HepG2 (cell line): ENCODE data around the gene RAP1A. TPM values are rescaled to one million over a fixed set of nuclear protein-coding genes. Genes with fewer than 3 reads are reported as not detected.

Experiments
- ATAC-seq: fragments of 200-7000 bp; cut with Tn5 transposase; 3 replicates; pipeline ENCODE4 v1.9.1; 2020; ENCODE audit warnings: mild to moderate bottlenecking, moderate library complexity
- BruUV-seq: library from RNA; stranded (reverse); fragments of 400-500 nt; replicated peaks from 2 replicates; lab custom pipeline; 2021; lab: Mats Ljungman, UMichigan
- CTCF ChIA-PET: fragments of 300-600 bp; formaldehyde crosslinking; extraction: SDS; loops from one replicate; lab custom pipeline; 2021; ENCODE audit warnings: low total read pairs, inconsistent platforms, low intra/inter-chr PET ratio; lab: Yijun Ruan, JAX
- POLR2A ChIA-PET: fragments of 350-600 bp; sonication (Branson Sonifier 250); formaldehyde crosslinking; loops from one replicate; lab custom pipeline; 2020; ENCODE audit warnings: antibody characterized with exemption, inconsistent platforms; lab: Yijun Ruan, JAX
- DNase-seq: peaks from one replicate; pipeline ENCODE4 v3.0.0-alpha.2; 2015; ENCODE audit warnings: low spot score
- FAIRE-seq: peaks from 3 replicates; lab custom pipeline; 2011; peaks lifted over from hg19 to GRCh38; lab: Jason Lieb, UNC
- H2AFZ ChIP-seq: one replicate; pipeline ENCODE4 v1.6.1; 2011; ENCODE audit warnings: low read length, inconsistent platforms
- H3K27ac ChIP-seq: fragments of 300-600 bp; 3 replicates; pipeline ENCODE4 v1.8.0; 2011; ENCODE audit warnings: mixed run types, mild to moderate bottlenecking, mixed read lengths, low read length, inconsistent platforms; ENCODE audit not compliant: insufficient read depth; ENCODE audit errors: extremely low read length
- H3K27me3 ChIP-seq, 2 experiments: fragments of 200-600 bp in 1 of 2; 2 replicates in 1 of 2; 3 replicates in 1 of 2; pipeline versions ENCODE4 v1.6.0 to v1.8.0; 2011; ENCODE audit warnings: low read length in 2 of 2, mild to moderate bottlenecking in 2 of 2, moderate library complexity in 2 of 2, inconsistent platforms in 1 of 2; ENCODE audit not compliant: insufficient read depth in 2 of 2, control insufficient read depth in 1 of 2
- H3K36me3 ChIP-seq, 2 experiments: fragments of 200-600 bp in 1 of 2; replicated peaks in 1 of 2; 2 replicates in 1 of 2; 3 replicates in 1 of 2; pipeline versions ENCODE4 v1.5.1 to v1.8.0; 2011; ENCODE audit warnings: low read length in 2 of 2, inconsistent platforms in 1 of 2; ENCODE audit not compliant: insufficient read depth in 2 of 2, control insufficient read depth in 1 of 2
- H3K4me1 ChIP-seq: 2 replicates; pipeline ENCODE4 v1.5.1; 2012; ENCODE audit warnings: low read length, inconsistent platforms; ENCODE audit not compliant: insufficient read depth
- H3K4me2 ChIP-seq: 2 replicates; pipeline ENCODE4 v1.6.0; 2011; ENCODE audit warnings: low read depth, low read length, inconsistent platforms
- H3K4me3 ChIP-seq, 3 experiments: fragments of 200-600 bp in 1 of 3; sonication (generic), shearing (Covaris generic) in 1 of 3; replicated peaks in 1 of 3; 2 replicates each; pipeline ENCODE4 v1.5.1; 2011 to 2016; ENCODE audit warnings: low read length in 3 of 3, inconsistent platforms in 2 of 3, low read depth in 2 of 3, mild to moderate bottlenecking in 2 of 3, control low read depth in 1 of 3, mixed read lengths in 1 of 3; ENCODE audit not compliant: insufficient read depth in 1 of 3
- H3K79me2 ChIP-seq: one replicate; pipeline ENCODE4 v1.6.1; 2011; ENCODE audit warnings: low read length, inconsistent platforms; ENCODE audit not compliant: insufficient read depth
- H3K9ac ChIP-seq: 2 replicates; pipeline ENCODE4 v1.6.0; 2011; ENCODE audit warnings: mild to moderate bottlenecking, low read depth, low read length, inconsistent platforms; ENCODE audit not compliant: insufficient read depth
- H3K9me3 ChIP-seq: 2 replicates; pipeline ENCODE4 v1.5.1; 2012; ENCODE audit warnings: mild to moderate bottlenecking, low read length
- H4K20me1 ChIP-seq: 2 replicates; pipeline ENCODE4 v1.6.0; 2011; ENCODE audit warnings: inconsistent platforms, mild to moderate bottlenecking, low read length, moderate library complexity; ENCODE audit not compliant: insufficient read depth
- ARID2 ChIP-seq: sonication (generic); formaldehyde crosslinking; IDR thresholded peaks from 2 replicates; pipeline ENCODE4 v1.8.1; 2022; ENCODE audit warnings: mild to moderate bottlenecking, missing genetic modification reagents, borderline replicate concordance
- ARNTL ChIP-seq: sonication (generic); formaldehyde crosslinking; IDR thresholded peaks from 2 replicates; pipeline ENCODE4 v1.4.0; 2020; ENCODE audit warnings: mild to moderate bottlenecking, missing genetic modification reagents
- FIP1L1 ChIP-seq: fragments of 200-400 bp; formaldehyde crosslinking; IDR thresholded peaks from 2 replicates; pipeline ENCODE4 v1.6.1; 2018; ENCODE audit warnings: low read depth, mild to moderate bottlenecking, low read length, moderate library complexity, borderline replicate concordance; ENCODE audit not compliant: insufficient read depth
- MAZ ChIP-seq, 2 experiments: sonication (generic) in 1 of 2; formaldehyde crosslinking in 1 of 2; IDR thresholded peaks; 2 replicates each; pipeline versions ENCODE4 v1.5.0 to v1.6.1; 2012 to 2020; ENCODE audit warnings: low read depth in 2 of 2, mild to moderate bottlenecking in 2 of 2, borderline replicate concordance in 1 of 2, improper control_type of control experiment in 1 of 2, low read length in 1 of 2, missing genetic modification reagents in 1 of 2, moderate library complexity in 1 of 2
- MIER2 ChIP-seq: IDR thresholded peaks from 2 replicates; pipeline ENCODE4 v1.6.1; 2016; ENCODE audit warnings: missing biosample characterization, missing genetic modification reagents
- PPARG ChIP-seq: conservative IDR thresholded peaks from 2 replicates; pipeline ENCODE4 v1.6.1; 2016; ENCODE audit warnings: missing biosample characterization, missing genetic modification reagents
- ZBTB3 ChIP-seq: sonication (generic); formaldehyde crosslinking; IDR thresholded peaks from 2 replicates; pipeline ENCODE4 v1.4.0; 2020; ENCODE audit warnings: low read depth, mild to moderate bottlenecking, moderate library complexity, missing genetic modification reagents, borderline replicate concordance
- ZNF235 ChIP-seq: sonication (generic); formaldehyde crosslinking; IDR thresholded peaks from 2 replicates; pipeline ENCODE4 v1.8.1; 2023; ENCODE audit warnings: mild to moderate bottlenecking, missing genetic modification reagents, borderline replicate concordance
- ZNF546 ChIP-seq: sonication (generic); formaldehyde crosslinking; conservative IDR thresholded peaks from 2 replicates; pipeline ENCODE4 v1.8.1; 2023; ENCODE audit warnings: mild to moderate bottlenecking, missing genetic modification reagents
- ZNF7 ChIP-seq: IDR thresholded peaks from 2 replicates; pipeline ENCODE4 v1.6.1; 2016; ENCODE audit warnings: missing biosample characterization, missing genetic modification reagents
- ZNF713 ChIP-seq: sonication (generic); formaldehyde crosslinking; IDR thresholded peaks from 2 replicates; pipeline ENCODE4 v1.4.0; 2020; ENCODE audit warnings: mild to moderate bottlenecking, missing genetic modification reagents
- ZZZ3 ChIP-seq: sonication (generic); formaldehyde crosslinking; IDR thresholded peaks from 2 replicates; pipeline ENCODE4 v1.4.0; 2020; ENCODE audit warnings: missing genetic modification reagents, mild to moderate bottlenecking, borderline replicate concordance
- WGBS: methylation state at CpG from one replicate; pipeline ENCODE4 v1.1.6; 2017; ENCODE audit warnings: low lambda C conversion rate; 5-methylcytosine and 5-hydroxymethylcytosine counted together
- in situ Hi-C: cut with HindIII; loops from 2 replicates; pipeline ENCODE4 v1.10.0; 2017; ENCODE audit warnings: low pct_unique_long_range_greater_than_20kb; ENCODE audit not compliant: extremely low pct_ligation_motif_present
- intact Hi-C: fragments of 100-400 bp; cut with micrococcal nuclease; formaldehyde crosslinking; loops from one replicate; pipeline ENCODE4 v1.10.0; 2022; ENCODE audit not compliant: unreplicated experiment
- polyA plus RNA-seq, 8 experiments: library from polyadenylated mRNA; depleted of rRNA in 3 of 8; stranded (reverse) in 7 of 8; unstranded in 1 of 8; fragments of >200 nt; fragmentation: Illumina TruSeq in 4 of 8; extraction: Trizol in 4 of 8; gene quantifications; 2 replicates each; pipeline versions ENCODE4 v1.2.1 to v1.2.3, GENCODE V29; 2011 to 2016; ENCODE audit warnings: low read depth in 4 of 8, missing spikeins in 1 of 8, mixed read lengths in 1 of 8; ENCODE audit not compliant: insufficient read depth in 1 of 8
- total RNA-seq, 5 experiments: library from RNA; depleted of rRNA; stranded (reverse); fragments of >200 nt; fragmentation: Illumina TruSeq; extraction: Trizol; gene quantifications; 2 replicates each; pipeline ENCODE4 v1.2.3, GENCODE V29; 2016; ENCODE audit warnings: low read depth in 1 of 5
- TF ChIP-seq, protein P1 (sequence below): sonication (generic); formaldehyde crosslinking; IDR thresholded peaks from 2 replicates; pipeline ENCODE4 v1.4.0; 2020; ENCODE audit warnings: missing genetic modification reagents
- TF ChIP-seq, protein P2 (sequence below): sonication (generic); formaldehyde crosslinking; IDR thresholded peaks from 2 replicates; pipeline ENCODE4 v1.4.0; 2020; ENCODE audit warnings: missing genetic modification reagents, borderline replicate concordance
- TF ChIP-seq, protein P3 (sequence below): sonication (generic); formaldehyde crosslinking; IDR thresholded peaks from 2 replicates; pipeline ENCODE4 v1.4.0; 2020; ENCODE audit warnings: missing genetic modification reagents, borderline replicate concordance

RAP1A gene
- total and polyA plus RNA-seq, 2 of the 13 experiments (the other 11 are each of a cell fraction or from before 2014, with no cell fraction given): 19.0 to 20.7 TPM

- no peak overlapping the region for H3K4me2 ChIP-seq
- H3K9ac ChIP-seq: no peak overlapping the region
- in situ Hi-C loops (no loop called here), intact Hi-C loops (no loop called here)
- no peak overlapping the region for H2AFZ ChIP-seq
- H3K4me3 ChIP-seq: no peak overlapping the region
- no peak overlapping the region for H3K27ac ChIP-seq
- H3K4me1 ChIP-seq: 0 out of 2 replicates have a peak, but pooled peaks cover 4% of the 10 kb centered on the region
- FAIRE-seq (no peak), ATAC-seq (no peak), DNase-seq (no peak)
- no TSS peak for BruUV-seq
- H4K20me1 ChIP-seq: no peaks in the 10 kb centered on the region
- H3K36me3 ChIP-seq: no peaks in the 10 kb centered on the region
- H3K27me3 ChIP-seq: no peaks in the 10 kb centered on the region
- H3K9me3 ChIP-seq: no peaks in the 10 kb centered on the region
- ChIA-PET CTCF (no interaction called here), POLR2A (interaction anchor here (1.3 kb wide), 1 partner anchor 141 kb away, joined by 3 read pairs; no protein-coding TSS in a partner anchor)
- peaks cover 26% of the 10 kb centered on the region for H3K79me2 ChIP-seq
- WGBS: 95% methylated on average over 6 of the region's 7 CpGs
- TF ChIP-seq ARID2 (CRISPR knock-in tag) (no peak), ZNF546 (CRISPR knock-in tag) (no peak), PPARG (no peak), FIP1L1 (no peak), ZBTB3 (CRISPR knock-in tag) (no peak), ZZZ3 (CRISPR knock-in tag) (no peak), MIER2 (CRISPR knock-in tag) (no peak), ARNTL (CRISPR knock-in tag) (no peak), ZNF713 (CRISPR knock-in tag) (no peak), ZNF235 (CRISPR knock-in tag) (no peak), MAZ (IDR thresholded peaks at IDR 0.05; ENCODE audit: borderline replicate concordance, low read depth, low read length) (no peak), MAZ (CRISPR knock-in tag; IDR thresholded peaks at IDR 0.05; ENCODE audit: low read depth) (no peak), ZNF7 (no peak)
- TF ChIP-seq, protein P1, sequence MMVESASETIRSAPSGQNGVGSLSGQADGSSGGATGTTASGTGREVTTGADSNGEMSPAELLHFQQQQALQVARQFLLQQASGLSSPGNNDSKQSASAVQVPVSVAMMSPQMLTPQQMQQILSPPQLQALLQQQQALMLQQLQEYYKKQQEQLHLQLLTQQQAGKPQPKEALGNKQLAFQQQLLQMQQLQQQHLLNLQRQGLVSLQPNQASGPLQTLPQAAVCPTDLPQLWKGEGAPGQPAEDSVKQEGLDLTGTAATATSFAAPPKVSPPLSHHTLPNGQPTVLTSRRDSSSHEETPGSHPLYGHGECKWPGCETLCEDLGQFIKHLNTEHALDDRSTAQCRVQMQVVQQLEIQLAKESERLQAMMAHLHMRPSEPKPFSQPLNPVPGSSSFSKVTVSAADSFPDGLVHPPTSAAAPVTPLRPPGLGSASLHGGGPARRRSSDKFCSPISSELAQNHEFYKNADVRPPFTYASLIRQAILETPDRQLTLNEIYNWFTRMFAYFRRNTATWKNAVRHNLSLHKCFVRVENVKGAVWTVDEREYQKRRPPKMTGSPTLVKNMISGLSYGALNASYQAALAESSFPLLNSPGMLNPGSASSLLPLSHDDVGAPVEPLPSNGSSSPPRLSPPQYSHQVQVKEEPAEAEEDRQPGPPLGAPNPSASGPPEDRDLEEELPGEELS: no peak
- TF ChIP-seq, protein P2, sequence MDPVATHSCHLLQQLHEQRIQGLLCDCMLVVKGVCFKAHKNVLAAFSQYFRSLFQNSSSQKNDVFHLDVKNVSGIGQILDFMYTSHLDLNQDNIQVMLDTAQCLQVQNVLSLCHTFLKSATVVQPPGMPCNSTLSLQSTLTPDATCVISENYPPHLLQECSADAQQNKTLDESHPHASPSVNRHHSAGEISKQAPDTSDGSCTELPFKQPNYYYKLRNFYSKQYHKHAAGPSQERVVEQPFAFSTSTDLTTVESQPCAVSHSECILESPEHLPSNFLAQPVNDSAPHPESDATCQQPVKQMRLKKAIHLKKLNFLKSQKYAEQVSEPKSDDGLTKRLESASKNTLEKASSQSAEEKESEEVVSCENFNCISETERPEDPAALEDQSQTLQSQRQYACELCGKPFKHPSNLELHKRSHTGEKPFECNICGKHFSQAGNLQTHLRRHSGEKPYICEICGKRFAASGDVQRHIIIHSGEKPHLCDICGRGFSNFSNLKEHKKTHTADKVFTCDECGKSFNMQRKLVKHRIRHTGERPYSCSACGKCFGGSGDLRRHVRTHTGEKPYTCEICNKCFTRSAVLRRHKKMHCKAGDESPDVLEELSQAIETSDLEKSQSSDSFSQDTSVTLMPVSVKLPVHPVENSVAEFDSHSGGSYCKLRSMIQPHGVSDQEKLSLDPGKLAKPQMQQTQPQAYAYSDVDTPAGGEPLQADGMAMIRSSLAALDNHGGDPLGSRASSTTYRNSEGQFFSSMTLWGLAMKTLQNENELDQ (CRISPR knock-in tag): no peak
- TF ChIP-seq, protein P3, sequence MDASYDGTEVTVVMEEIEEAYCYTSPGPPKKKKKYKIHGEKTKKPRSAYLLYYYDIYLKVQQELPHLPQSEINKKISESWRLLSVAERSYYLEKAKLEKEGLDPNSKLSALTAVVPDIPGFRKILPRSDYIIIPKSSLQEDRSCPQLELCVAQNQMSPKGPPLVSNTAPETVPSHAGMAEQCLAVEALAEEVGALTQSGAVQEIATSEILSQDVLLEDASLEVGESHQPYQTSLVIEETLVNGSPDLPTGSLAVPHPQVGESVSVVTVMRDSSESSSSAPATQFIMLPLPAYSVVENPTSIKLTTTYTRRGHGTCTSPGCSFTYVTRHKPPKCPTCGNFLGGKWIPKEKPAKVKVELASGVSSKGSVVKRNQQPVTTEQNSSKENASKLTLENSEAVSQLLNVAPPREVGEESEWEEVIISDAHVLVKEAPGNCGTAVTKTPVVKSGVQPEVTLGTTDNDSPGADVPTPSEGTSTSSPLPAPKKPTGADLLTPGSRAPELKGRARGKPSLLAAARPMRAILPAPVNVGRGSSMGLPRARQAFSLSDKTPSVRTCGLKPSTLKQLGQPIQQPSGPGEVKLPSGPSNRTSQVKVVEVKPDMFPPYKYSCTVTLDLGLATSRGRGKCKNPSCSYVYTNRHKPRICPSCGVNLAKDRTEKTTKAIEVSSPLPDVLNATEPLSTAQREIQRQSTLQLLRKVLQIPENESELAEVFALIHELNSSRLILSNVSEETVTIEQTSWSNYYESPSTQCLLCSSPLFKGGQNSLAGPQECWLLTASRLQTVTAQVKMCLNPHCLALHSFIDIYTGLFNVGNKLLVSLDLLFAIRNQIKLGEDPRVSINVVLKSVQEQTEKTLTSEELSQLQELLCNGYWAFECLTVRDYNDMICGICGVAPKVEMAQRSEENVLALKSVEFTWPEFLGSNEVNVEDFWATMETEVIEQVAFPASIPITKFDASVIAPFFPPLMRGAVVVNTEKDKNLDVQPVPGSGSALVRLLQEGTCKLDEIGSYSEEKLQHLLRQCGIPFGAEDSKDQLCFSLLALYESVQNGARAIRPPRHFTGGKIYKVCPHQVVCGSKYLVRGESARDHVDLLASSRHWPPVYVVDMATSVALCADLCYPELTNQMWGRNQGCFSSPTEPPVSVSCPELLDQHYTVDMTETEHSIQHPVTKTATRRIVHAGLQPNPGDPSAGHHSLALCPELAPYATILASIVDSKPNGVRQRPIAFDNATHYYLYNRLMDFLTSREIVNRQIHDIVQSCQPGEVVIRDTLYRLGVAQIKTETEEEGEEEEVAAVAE (CRISPR knock-in tag): no peak
Measured at GRCh38 chr1:111648806-111649205, 29.2 kb downstream of the RAP1A start.
